HL-60 (cell line): Measurements from ENCODE around the gene ABHD17A.

ENCODE experiments used
- DNase-seq, 2 experiments: peaks; one replicate each; pipeline ENCODE4 v3.0.0-alpha.2; 2010 to 2020; ENCODE audit warnings: low read depth in 1 of 2, low spot score in 1 of 2
- H3K27ac ChIP-seq: fragments of 250-450 bp; sonication (Bioruptor Pico); replicated peaks from 2 replicates; pipeline ENCODE4 v1.5.1; 2020; ENCODE audit warnings: mild to moderate bottlenecking, moderate library complexity
- H3K27me3 ChIP-seq: fragments of 250-450 bp; sonication (Bioruptor Pico); 2 replicates; pipeline ENCODE4 v1.5.1; 2021; ENCODE audit warnings: mild to moderate bottlenecking, moderate library complexity; ENCODE audit not compliant: insufficient read depth, poor library complexity, severe bottlenecking
- H3K4me3 ChIP-seq: replicated peaks from 2 replicates; pipeline ENCODE4 v1.5.1; 2011; ENCODE audit warnings: mild to moderate bottlenecking, control low read depth, low read length; ENCODE audit not compliant: insufficient read depth
- CTCF ChIP-seq: IDR thresholded peaks from one replicate; pipeline ENCODE4 v1.5.1; 2011; ENCODE audit warnings: low read length, control low read depth, inconsistent platforms; ENCODE audit not compliant: insufficient read depth
- GABPA ChIP-seq: IDR thresholded peaks from 2 replicates; pipeline ENCODE4 v1.6.1; 2012; ENCODE audit warnings: low read depth
- POLR2AphosphoS5 ChIP-seq: IDR thresholded peaks from 2 replicates; pipeline ENCODE4 v1.6.1; 2012; ENCODE audit warnings: low read depth
- REST ChIP-seq: IDR thresholded peaks from 2 replicates; pipeline ENCODE4 v1.6.1; 2012; ENCODE audit warnings: low read depth; ENCODE audit not compliant: insufficient replicate concordance
- SPI1 ChIP-seq: IDR thresholded peaks from 2 replicates; pipeline ENCODE4 v1.6.1; 2012; ENCODE audit warnings: low read depth, mild to moderate bottlenecking, borderline replicate concordance

The ABHD17A gene

GRCh38 chr19:1866693-1867348 lies 18.5 kb downstream of the ABHD17A start:
- Histone ChIP-seq H3K27me3 (no peaks in the 10 kb centered on the region), H3K27ac (no peak overlapping the region), H3K4me3 (no peak overlapping the region)
- no peak for DNase-seq
- TF ChIP-seq REST (no peak), POLR2AphosphoS5 (no peak), SPI1 (no peak), GABPA (no peak)

GRCh38 chr19:1865172-1866010 lies 19.9 kb downstream of the ABHD17A start:
- Histone ChIP-seq H3K27ac (peak overlapping the region; percentile 100), H3K4me3 (peak overlapping the region; percentile 51), H3K27me3 (no peaks in the 10 kb centered on the region)
- TF ChIP-seq SPI1 (no peak), GABPA (no peak), REST (no peak), CTCF (no peak), POLR2AphosphoS5 (no peak)
- DNase-seq: no peak

GRCh38 chr19:1864480-1865171 lies 20.7 kb downstream of the ABHD17A start:
- no peak for TF ChIP-seq SPI1
- TF ChIP-seq REST: no peak
- no peak for TF ChIP-seq POLR2AphosphoS5
- TF ChIP-seq CTCF: peak; percentile 53
- DNase-seq: peak; percentile 78
- peak overlapping the region; percentile 51 for H3K4me3 ChIP-seq
- H3K27me3 ChIP-seq: no peaks in the 10 kb centered on the region
- peak overlapping the region; percentile 100 for H3K27ac ChIP-seq
